ENCODE data around the gene RAB3B.

GRCh38 chr1:51986718-51987117, 3.8 kb downstream of the RAB3B start:
- no peak for TF ChIP-seq POLR2A (IDR thresholded peaks at IDR 0.05; ENCODE audit: low read length)
- no peak for TF ChIP-seq GATA1 (IDR thresholded peaks at IDR 0.05; ENCODE audit: low read depth, low read length)

Data from erythroblast (primary cell).